Forelimb muscle (tissue), 1 donor: ENCODE data around the gene BCOR. TPM values are rescaled to one million over a fixed set of nuclear protein-coding genes. Genes with fewer than 3 reads are reported as not detected.

Experiments
- DNase-seq: peaks from one replicate; pipeline ENCODE4 v3.0.0-alpha.2; 2013; ENCODE audit warnings: low read depth
- polyA plus RNA-seq: library from polyadenylated mRNA; unstranded; fragments of 120-200 nt; gene quantifications from one replicate; pipeline ENCODE4 v1.2.1, GENCODE V29; 2013; ENCODE audit not compliant: insufficient read length

BCOR gene
- polyA plus RNA-seq, 1 donor, result 24.0 TPM

DNA sequence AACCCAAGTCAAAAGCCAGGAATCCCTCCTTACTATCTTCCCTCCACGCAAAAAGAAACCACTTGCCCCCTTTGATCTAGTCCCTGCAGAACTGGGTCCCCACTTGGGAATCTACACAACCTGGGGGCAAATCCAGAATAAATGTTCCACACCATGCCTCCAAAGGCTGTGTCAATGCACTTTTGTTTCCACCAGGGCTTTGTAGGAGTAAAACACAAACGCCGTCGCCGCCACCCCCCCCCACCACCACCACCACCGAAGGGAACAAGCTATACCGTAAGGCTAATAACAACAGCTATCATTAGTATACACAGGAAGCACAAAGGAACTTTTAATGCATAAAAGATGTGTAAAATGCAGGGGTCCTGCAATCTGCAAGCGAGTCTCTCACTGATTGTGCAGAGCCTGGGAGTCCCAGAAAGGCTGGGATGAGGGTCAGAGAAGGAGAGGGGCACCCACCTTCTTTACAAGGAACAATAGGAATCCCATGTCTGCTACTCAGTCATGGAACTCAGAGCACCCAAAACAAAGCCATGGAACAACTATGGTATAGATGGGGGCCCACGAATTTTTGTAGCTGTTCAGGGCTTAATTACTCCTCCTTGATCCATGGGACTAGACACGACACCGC, 13.2 kb downstream of the BCOR start:
- no peak for DNase-seq

DNA sequence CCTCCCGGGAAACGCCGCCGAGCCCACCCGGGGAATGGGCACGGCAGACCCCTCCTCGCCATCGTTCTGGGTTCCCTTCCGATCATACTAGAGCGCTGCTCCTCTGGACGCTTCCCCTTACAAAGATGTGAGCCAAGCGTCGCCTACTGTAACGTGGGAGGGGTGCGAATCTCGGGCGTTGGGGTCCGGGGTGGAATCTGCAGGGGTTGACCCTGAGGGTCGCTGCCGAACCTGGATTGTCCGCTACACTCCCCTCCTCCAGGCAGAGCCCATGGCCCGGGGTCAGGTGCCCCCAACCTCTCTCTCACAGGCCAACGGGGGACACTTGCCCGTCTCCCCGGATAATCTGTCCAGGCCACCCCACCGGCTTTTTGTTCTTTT, 13.8 kb downstream of the BCOR start:
- no peak for DNase-seq

DNA sequence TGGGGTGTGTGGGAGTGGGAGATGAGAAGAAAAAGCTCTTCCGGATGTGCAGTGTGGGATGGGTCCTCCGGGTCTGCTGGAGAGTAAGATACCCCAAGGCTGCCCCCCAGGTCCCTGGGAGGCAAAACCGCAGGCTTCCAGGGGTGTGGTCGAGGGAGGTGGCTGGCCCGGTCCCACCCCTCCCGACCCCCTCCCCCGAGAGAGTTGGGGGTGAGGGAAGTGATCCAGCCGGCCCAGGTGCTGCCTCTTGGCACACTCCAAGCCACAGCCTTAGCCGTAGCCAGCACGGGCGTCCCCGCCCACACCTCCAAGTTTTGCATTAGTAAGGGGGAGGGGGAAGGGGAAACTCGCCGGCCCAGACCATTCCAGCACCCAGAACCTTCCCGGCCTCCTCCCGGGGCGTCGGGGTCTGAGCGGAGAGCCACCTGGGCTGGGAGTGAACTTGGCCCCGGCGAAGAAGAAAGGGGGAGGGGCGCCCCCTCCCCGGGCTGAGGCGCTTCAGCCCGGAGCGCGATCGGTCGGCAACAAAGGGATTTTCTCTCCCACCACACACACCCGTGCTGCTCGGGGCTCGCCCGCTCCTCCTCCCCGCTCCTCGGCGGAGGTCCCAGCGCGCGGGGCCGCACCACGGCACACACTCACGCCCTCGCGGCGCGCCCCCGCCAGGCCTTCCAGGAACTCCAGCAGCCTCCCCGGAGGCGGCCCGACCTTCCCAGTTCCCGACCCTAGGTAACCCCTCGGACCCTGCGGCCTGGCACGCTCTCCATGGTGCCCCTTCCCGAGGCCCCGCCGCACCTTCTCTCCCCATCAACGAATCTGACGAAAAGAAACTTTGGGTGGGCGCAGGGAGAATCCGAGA, 14.4 kb downstream of the BCOR start:
- DNase-seq, result no peak

DNA sequence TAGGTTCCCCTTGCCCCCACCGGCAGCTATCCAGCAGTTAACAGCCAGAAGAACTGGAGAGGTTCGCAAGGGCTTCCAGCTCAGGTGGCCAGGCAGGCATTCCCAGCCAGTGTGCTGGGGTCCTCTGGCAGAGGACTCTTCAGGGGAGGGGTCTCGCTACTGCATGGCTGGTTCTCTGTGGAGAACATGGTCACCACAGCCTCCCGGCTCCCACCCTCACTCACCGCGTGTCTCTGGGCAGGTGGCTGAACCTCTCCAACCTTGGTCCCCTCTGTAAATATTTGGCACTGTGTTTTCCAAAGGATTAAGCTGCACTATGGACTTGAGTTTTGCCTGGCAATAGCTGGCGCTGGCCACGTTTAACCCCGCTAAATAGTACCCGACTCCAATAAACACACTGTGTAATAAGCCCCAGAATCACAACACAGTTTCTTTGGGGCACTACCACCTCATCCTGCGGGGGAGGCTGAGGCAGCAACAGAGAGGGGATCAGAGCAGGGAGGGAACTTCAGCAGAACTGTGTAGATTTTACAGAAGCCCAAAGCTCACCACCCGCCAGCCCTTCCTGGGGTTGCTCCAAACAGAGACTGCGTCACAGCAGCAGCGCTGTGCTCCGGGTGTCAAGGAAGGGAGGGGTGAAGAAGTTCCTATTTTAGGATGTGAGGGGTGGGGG, 15.2 kb downstream of the BCOR start:
- DNase-seq, result no peak

DNA sequence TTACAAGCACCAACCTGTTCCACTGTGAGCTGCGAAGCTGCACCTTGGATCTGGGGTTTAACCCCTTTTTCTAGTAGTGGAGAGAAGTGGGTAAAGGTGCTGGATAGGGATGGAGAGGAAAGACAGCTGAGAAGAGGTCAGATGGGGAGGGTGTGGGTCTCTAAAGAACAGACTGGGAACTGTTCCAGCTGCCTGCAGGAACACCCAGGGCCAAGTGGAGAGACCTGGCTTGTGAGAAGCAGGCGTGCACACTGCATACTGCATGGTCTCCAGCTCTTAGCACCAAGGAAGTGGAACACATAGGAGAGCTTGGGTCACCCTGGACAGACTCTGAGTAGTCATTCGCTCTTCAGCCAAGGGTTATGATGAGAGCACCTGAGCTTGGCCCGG, 16.1 kb downstream of the BCOR start:
- no peak for DNase-seq

DNA sequence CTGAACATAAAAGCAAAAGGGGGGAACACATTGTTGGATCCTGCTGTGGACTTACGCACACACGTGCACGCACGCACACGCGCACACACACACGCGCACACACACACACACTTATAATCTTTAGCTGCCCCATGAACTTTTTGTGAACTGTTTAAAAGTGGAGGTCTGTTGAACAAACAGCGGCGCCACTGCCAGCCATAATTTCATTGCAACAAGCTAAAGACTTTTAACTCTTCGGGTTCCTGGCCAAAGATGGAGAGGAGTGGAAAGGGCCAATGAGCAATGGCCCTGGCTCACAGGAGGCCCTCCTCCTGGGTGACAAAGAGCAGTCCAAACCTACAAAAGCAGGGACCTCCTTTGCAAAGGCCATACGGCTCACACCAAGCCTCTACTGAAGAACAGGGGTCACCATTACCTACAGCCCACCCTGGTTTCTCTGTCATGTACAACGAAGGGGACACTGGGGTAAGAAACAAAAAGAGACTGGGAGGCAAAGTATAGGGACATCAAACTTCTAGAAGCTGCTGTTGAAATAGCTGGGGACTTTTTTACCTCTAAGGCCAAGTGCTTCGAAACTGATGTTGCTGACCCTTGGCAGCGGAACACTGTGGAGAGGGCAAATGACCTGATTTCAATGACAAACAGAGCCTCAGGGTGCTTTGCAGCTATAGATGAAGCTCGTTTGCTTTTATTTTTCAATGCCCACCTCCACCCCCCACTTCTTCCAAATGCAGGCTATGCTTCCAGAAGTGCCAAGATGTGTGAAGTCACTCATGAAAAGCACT, 16.7 kb downstream of the BCOR start:
- no peak for DNase-seq

DNA sequence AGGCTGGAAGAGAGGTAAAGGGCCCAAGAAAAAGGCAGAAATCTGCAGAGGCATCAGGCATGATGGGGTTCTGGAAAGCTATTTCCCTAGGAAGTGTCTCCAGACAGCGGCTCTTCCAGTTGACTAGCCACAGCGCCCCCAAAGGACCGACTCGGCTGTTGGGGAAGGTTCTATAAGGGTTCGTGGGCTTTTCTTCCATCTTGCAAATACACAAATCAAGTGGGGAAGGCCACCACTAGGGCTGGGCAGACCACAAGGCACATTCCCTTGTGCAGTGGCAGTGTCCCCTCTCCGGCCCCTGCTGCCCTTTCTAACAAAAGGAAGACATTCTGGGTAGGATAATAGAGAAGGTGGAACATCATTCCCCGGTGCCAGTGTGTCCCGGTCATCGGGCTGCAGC, 18.2 kb downstream of the BCOR start:
- DNase-seq, result no peak

DNA sequence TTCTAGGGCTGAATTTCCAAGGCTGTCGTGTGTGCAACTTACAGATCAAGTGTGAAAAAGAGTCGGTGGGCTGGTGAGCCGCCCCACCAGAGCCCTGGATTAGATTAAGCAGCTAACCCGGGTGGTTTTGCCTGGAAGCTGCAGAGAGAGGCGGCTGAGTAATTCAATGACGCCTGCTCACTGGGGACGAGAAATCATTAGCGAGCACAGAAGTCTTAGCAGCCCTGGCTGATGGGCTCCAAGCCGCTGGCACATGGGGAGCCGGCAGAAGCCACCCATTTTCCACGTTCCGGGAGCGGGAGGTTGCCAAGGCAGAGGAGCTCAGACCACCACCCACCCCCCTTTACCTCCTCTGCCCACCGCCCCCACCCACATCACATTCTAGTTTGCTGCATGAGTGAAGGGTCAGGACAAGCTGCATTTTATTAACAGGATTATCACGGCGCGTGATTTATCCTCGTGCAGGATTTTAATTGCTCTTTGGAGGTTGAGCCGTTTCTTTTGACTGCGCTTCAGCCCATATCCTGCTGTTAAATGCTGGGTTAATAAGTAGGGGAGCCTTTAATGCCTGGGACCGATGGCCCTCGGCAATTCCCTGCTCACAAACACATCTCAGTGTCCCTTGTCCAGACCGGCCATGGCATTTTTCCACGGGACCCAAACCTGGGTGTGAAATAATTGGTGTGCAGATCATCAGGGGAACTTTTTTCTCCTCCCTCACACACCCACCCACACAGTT, 19.1 kb downstream of the BCOR start:
- no peak for DNase-seq

DNA sequence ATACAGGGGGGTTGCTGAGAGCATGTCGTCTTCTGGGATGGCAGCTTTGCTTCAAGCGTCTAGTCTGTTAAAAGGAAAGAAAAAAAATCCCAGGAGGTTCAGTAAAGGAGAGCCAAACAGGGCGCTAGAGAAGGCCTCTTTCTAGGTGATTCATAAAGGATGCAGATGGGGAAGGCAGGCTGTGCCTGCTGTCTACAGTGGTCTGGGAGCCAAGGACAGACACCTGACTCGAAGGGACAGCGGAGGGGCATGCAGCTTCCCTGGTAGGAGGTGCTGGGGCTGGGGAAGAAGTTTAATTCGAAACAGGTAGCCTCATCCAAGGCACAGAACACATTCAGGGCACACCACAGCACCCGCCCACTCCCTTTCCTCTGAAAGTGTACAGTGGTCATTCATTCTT, 19.9 kb downstream of the BCOR start:
- DNase-seq, result no peak

DNA sequence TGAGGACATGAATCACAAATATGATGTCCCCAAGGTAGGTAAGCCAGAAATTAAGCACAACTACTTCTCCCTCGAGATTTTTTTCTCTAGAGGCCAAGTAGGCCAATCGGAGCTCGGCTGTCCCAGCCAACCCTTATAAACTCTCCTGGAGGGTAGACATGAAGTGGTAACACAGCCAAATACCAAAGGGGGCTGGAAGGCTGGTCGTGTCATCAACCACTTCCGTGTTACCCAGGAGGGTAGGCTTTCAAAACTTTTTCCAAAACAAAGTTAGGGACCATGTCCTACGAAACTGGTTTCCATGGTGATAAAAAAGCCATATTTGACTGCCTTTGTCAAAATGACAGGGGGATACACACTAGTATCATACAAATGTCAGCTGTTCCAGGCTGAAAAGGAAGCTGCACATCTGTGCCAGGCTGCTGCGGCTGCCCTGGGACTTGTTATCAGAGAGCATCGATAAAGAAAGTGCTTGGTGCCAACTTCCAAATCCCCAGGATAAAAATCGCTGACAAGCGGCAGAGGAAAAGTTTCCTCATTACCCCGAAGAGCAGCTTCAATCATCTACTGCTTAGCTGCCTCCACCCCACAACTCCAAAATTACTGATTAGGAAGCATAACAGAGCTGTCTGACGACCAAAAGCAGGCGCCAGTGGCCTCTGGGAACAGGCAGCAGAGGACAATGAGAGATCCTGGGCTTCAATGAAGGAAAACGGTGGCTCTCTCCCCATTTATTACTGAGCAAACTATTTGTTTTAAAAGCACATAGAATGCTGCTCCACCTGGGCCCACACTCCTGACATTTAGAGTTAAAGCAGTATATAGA, 20.8 kb downstream of the BCOR start:
- no peak for DNase-seq

DNA sequence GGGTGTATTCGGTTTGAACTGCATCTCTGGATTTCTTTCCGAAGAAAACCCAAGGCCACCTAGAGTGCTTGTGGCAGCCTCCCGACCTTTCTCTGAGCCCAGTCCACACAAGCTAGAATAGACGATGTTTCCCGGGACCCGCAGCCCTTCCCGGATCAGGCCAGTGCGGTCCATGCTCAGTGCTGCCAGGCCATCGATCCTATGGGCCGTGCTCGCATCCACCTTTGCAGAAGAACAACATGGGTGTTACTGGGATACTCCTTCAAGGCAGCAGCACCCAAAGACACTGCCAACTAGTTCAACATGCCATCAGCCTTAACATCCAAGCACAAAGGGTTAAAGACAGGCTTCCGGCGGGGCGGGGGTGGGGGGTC, 22.8 kb downstream of the BCOR start:
- no peak for DNase-seq

DNA sequence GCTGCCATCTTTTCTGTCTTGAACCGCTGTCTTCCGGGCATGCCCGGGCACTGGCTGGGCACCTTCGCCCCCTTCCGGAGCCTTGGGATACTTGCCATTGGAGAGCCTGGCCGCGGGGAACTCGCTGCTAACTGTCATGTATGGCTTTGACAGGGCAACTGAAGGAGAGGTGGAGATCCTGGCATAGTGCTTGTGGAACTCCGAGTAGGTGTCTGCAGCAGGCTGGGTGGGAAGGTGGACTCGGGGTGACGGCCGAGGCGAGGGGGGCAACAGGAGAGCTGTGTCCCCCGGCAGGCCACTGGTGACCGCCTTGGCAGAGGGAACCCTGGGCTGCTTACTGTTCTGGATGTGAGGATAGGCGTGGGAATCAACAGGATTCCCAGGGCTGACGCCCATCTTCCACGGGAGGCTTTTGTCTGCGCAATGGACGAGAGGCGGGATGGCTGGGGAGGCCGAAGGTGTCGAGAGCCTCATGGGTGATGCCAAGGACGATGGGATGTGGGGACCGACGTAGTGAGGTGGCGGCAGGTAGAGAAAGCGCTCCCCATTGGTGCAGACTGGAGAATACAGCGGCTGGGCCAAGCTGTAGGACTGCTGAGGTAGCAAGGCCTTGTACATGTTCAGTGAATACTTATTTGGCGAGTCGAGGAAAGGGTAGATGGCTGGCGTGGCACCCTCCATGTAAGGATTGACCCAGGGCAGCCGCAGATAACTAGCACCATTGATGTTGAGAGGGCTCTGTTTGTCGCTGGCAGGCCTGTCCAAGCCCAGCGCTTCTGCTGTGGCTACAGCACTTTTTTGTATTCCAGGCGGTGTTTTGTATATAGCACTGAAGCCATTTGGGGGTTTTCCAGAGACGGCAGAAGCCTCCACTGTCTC, 23.4 kb downstream of the BCOR start:
- no peak for DNase-seq

DNA sequence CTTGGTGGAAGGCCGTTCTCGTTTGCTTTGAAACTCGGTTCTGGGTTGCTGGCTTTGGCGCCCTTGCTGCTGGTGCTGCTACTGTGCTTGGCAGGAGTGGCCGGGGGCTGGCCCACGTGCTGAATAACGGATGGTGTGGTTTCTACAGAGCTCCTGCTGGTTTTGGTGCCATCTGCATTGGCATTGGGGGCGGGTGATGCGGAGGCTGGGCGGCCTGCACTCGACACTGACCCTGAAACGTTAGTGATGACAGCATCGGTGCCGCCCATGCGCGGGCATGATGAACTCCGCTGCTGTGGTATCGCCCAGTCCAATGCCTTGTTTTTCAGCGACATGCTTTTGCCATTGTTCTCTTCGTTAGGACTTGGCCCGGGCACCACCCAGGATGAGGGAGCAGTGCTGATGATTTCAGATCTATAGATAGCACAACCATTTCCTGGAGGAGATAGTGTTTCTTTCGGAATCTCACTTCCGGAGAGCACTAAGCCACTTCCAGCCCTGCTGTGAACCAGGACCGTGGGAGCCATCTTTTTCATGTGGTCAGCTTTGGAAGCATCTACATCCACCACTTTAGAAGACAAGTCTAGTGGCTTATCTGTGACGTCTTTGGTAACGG, 24.2 kb downstream of the BCOR start:
- no peak for DNase-seq

DNA sequence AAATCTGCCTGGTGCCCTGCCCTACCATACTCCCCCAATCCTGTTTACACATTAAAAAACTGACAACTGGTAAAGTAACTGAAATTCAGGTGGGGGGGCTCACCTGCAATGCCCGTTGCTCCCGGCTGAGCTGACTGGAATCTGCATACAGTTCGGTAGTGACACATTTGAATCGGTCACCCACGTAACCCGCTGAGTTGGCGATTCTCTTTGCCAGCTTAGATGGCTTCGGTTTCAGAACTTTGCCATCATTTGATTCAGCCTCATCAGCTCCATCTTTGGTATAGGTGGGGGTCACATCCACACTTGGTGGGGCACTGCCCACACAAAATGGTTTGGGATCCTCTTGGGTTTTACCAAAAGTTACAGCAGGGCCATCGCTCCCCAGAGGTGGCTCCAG, 25.5 kb downstream of the BCOR start:
- no peak for DNase-seq

DNA sequence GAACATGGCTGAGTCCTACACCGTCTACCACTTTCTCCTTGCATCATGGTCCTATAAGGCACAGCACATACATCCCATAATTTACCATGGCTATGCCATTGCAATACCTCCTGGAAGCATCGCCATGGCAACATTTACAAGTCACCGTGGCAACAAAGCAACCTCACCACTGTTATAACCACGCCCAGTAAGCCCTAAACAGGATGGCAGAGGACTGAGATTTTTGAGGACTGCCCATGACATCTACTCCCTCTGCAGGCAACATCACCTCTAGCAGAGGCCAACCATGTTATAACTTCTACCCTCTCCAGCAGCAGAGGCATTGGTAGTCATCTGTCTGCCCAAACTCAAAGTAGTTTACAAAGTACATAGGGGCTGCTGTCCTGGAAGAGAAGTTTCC, 29.7 kb downstream of the BCOR start:
- DNase-seq, result no peak

DNA sequence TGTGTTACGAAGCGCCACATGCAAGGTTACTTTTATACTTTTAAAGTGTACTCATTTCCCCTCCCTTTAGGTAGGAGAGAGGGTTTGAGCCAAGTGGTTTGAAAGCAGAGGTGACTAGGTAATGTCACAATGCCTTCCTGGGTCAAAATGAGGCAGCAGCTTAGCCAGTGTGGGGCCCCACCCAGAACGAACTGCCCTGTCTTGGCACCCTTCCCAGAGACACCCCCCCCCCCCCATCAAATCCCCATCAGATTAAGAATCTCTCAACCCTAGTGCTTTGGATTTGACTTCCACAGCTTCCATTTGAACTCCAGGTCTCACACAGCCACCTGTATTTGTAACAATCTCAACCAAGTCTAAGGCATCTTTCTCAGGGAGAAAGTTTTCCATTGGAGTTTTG, 31.1 kb downstream of the BCOR start:
- DNase-seq, result no peak

DNA sequence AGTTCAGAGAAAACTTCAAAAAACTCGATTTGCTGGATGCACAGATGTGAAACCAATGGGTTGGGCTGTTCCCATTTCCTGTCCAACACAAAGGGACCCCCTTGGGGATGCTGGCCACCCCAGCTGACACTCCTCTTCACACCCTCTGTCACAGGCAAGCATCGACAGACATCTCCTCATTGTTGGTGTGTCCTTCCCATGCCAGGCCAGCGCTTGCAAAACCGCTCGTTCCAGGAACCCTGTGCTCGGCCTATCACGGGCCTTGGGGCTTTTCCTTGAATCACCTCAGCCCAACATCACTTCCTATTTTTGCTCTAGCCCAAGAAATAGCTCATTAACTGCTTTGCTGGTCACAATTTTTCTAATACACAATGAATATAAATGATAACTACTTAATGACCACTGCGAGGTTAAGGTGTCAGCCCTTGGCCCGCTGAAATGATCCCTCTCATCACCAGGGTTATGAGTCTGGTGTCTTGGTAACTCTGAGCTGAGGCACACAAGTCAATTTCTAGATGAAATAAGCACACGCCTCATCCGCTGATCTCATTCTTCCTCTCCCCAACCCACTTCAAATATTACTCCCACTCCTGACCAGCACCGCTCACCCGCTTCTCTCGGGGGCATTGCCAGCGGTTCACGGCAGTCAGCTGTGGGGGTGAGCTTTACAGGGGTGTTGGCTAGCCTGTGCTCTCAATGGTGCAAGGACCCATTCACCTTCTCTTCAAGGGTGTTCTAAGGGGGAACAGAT, 32.3 kb downstream of the BCOR start:
- DNase-seq, result no peak

DNA sequence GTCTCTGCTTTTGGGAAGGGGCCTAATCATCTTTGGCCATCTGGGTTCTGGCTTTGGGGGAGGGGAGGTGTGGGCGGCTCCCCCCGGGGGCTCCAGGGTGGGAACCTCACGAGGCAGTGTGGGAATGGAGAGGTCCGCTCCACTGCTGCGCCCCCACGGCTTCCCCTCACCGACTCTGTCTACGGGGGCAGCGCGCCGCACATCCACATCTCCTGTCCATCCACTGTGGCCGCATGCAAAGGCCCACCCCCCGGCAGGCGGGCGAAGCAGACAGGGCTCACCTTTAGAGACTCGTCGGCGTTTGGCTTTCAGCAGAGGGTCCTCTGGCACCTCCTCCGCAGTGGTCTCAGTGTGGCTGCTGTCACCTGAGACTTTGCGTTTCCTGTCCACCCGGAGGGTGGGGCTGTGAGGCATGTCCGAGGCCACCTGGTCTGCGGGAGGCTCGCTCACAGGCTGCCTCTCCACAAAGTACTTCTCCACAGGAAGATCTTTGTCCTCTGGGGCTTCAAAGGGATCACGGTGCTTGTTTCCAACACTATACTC, 33.6 kb downstream of the BCOR start:
- DNase-seq, result no peak
